ENCODE results near the gene SLC6A17.

DNA sequence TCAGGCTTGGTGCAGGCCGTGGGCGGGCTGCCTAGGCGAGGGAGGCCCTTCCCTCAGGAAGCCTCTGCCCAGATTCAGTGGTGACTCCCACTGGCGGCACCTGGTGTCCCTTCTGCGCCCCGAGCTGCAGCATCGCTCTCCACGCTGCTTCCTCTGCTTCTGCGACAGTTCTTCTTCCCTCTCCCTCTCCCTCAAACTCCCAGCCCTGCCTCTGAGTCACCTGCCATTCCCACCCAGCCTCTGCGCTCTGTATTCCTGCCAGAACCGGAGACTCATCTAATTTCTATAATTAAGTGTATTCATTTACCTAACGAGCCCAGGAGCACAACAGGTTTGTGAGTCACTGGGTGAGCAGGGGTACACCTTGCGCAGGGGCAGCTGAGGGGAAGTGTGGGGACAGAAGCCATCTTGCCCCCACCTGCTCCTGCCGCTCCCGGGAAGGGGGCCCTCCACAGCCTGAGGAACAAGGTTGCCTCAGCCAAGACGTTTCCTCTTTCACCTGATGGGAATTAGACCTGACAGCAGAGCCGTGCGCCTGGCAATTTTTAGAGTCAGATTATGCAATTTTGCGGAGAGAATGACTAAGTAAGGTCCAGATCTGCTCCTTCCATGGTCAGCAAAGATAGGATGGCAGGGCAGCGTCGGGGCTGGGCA is 79.2 kb downstream of the SLC6A17 start:
- TF ChIP-seq, protein P1, sequence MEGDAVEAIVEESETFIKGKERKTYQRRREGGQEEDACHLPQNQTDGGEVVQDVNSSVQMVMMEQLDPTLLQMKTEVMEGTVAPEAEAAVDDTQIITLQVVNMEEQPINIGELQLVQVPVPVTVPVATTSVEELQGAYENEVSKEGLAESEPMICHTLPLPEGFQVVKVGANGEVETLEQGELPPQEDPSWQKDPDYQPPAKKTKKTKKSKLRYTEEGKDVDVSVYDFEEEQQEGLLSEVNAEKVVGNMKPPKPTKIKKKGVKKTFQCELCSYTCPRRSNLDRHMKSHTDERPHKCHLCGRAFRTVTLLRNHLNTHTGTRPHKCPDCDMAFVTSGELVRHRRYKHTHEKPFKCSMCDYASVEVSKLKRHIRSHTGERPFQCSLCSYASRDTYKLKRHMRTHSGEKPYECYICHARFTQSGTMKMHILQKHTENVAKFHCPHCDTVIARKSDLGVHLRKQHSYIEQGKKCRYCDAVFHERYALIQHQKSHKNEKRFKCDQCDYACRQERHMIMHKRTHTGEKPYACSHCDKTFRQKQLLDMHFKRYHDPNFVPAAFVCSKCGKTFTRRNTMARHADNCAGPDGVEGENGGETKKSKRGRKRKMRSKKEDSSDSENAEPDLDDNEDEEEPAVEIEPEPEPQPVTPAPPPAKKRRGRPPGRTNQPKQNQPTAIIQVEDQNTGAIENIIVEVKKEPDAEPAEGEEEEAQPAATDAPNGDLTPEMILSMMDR (IDR thresholded peaks at IDR 0.05; ENCODE audit: insufficient read depth, low read depth, low read length), result no peak
- TF ChIP-seq EZH2 (IDR thresholded peaks at IDR 0.05; ENCODE audit: insufficient read depth, low read length), result no peak

All from astrocyte (in vitro differentiated cells and primary cell).